ENCODE results near the gene TNFAIP6.
"Not testable (repeated sequence)": the region's sequence is repeated elsewhere in the genome, so short reads cannot be mapped to it uniquely, and the experiment has no call there.

Gene TNFAIP6

GRCh38 chr2:151417650-151418049, 60.3 kb downstream of the TNFAIP6 start:
- Histone ChIP-seq H3K4me3 (ENCODE audit: low read length, poor library complexity, severe bottlenecking) (no peak overlapping the region), H3K4me2 (ENCODE audit: low read depth, low read length, poor library complexity, severe bottlenecking) (no peak overlapping the region), H2AFZ (ENCODE audit: low read length) (no peak overlapping the region), H3K9ac (ENCODE audit: low read depth, low read length, poor library complexity, severe bottlenecking) (no peak overlapping the region), H4K20me1 (ENCODE audit: insufficient read depth, low read length, poor library complexity, severe bottlenecking) (peaks cover 61% of the 10 kb centered on the region), H3K9me2 (replicated peaks; ENCODE audit: low read depth, low read length) (no peaks in the 10 kb centered on the region), H3K27me3 (ENCODE audit: insufficient read depth, low read length, poor library complexity, severe bottlenecking) (no peaks in the 10 kb centered on the region), H3K9me3 (ENCODE audit: insufficient read depth, low read depth, low read length) (no peaks in the 10 kb centered on the region), H3F3A (ENCODE audit: low read depth) (no peaks in the 10 kb centered on the region), H3K36me3 (ENCODE audit: insufficient read depth, low read length) (peaks cover 71% of the 10 kb centered on the region), H3K4me1 (ENCODE audit: insufficient read depth, low read length, poor library complexity, severe bottlenecking) (peaks cover 19% of the 10 kb centered on the region), H3K79me2 (ENCODE audit: insufficient read depth, low read length) (peaks cover 85% of the 10 kb centered on the region)
- TF ChIP-seq CTCF (conservative IDR thresholded peaks at IDR 0.05; ENCODE audit: low read length) (no peak), EZH2phosphoT487 (IDR thresholded peaks at IDR 0.05; ENCODE audit: borderline replicate concordance) (no peak)

GRCh38 chr2:151421681-151422080, 64.3 kb downstream of the TNFAIP6 start:
- not testable (repeated sequence) for H3K4me3 ChIP-seq (ENCODE audit: low read length, poor library complexity, severe bottlenecking); H3F3A ChIP-seq (ENCODE audit: low read depth); H3K4me2 ChIP-seq (ENCODE audit: low read depth, low read length, poor library complexity, severe bottlenecking); H3K27me3 ChIP-seq (ENCODE audit: insufficient read depth, low read length, poor library complexity, severe bottlenecking); H3K9me2 ChIP-seq (replicated peaks; ENCODE audit: low read depth, low read length); H3K9me3 ChIP-seq (ENCODE audit: insufficient read depth, low read depth, low read length); H2AFZ ChIP-seq (ENCODE audit: low read length); H3K9ac ChIP-seq (ENCODE audit: low read depth, low read length, poor library complexity, severe bottlenecking)
- peaks cover 79% of the 10 kb centered on the region for H3K36me3 ChIP-seq (ENCODE audit: insufficient read depth, low read length)
- H3K4me1 ChIP-seq (ENCODE audit: insufficient read depth, low read length, poor library complexity, severe bottlenecking) = peaks cover 11% of the 10 kb centered on the region
- H4K20me1 ChIP-seq (ENCODE audit: insufficient read depth, low read length, poor library complexity, severe bottlenecking) = peaks cover 58% of the 10 kb centered on the region
- peaks cover 86% of the 10 kb centered on the region for H3K79me2 ChIP-seq (ENCODE audit: insufficient read depth, low read length)

GRCh38 chr2:151422917-151423439, 65.6 kb downstream of the TNFAIP6 start:
- Histone ChIP-seq H3K36me3 (ENCODE audit: insufficient read depth, low read length) (peaks cover 72% of the 10 kb centered on the region), H3K79me2 (ENCODE audit: insufficient read depth, low read length) (peaks cover 85% of the 10 kb centered on the region), H3K4me3 (ENCODE audit: low read length, poor library complexity, severe bottlenecking) (no peak overlapping the region), H3K4me1 (ENCODE audit: insufficient read depth, low read length, poor library complexity, severe bottlenecking) (peaks cover 8% of the 10 kb centered on the region), H3F3A (ENCODE audit: low read depth) (no peaks in the 10 kb centered on the region), H3K4me2 (ENCODE audit: low read depth, low read length, poor library complexity, severe bottlenecking) (no peak overlapping the region), H2AFZ (ENCODE audit: low read length) (no peak overlapping the region), H3K27me3 (ENCODE audit: insufficient read depth, low read length, poor library complexity, severe bottlenecking) (no peaks in the 10 kb centered on the region), H3K9me2 (replicated peaks; ENCODE audit: low read depth, low read length) (no peaks in the 10 kb centered on the region), H4K20me1 (ENCODE audit: insufficient read depth, low read length, poor library complexity, severe bottlenecking) (peaks cover 50% of the 10 kb centered on the region), H3K9ac (ENCODE audit: low read depth, low read length, poor library complexity, severe bottlenecking) (no peak overlapping the region), H3K9me3 (ENCODE audit: insufficient read depth, low read depth, low read length) (no peaks in the 10 kb centered on the region)
- TF ChIP-seq CTCF (conservative IDR thresholded peaks at IDR 0.05; ENCODE audit: low read length) (no peak), EZH2phosphoT487 (IDR thresholded peaks at IDR 0.05; ENCODE audit: borderline replicate concordance) (no peak)

- no peaks in the 10 kb centered on the region for H3K9me2 ChIP-seq (replicated peaks; ENCODE audit: low read depth, low read length)
- peaks cover 74% of the 10 kb centered on the region for H3K36me3 ChIP-seq (ENCODE audit: insufficient read depth, low read length)
- H4K20me1 ChIP-seq (ENCODE audit: insufficient read depth, low read length, poor library complexity, severe bottlenecking) = peaks cover 55% of the 10 kb centered on the region
- no peak overlapping the region for H3K4me3 ChIP-seq (ENCODE audit: low read length, poor library complexity, severe bottlenecking)
- H2AFZ ChIP-seq (ENCODE audit: low read length) = no peak overlapping the region
- H3K9ac ChIP-seq (ENCODE audit: low read depth, low read length, poor library complexity, severe bottlenecking) = no peak overlapping the region
- no peak overlapping the region for H3K4me2 ChIP-seq (ENCODE audit: low read depth, low read length, poor library complexity, severe bottlenecking)
- H3K79me2 ChIP-seq (ENCODE audit: insufficient read depth, low read length) = peaks cover 79% of the 10 kb centered on the region
- no peaks in the 10 kb centered on the region for H3K9me3 ChIP-seq (ENCODE audit: insufficient read depth, low read depth, low read length)
- no peaks in the 10 kb centered on the region for H3K27me3 ChIP-seq (ENCODE audit: insufficient read depth, low read length, poor library complexity, severe bottlenecking)
- peaks cover 8% of the 10 kb centered on the region for H3K4me1 ChIP-seq (ENCODE audit: insufficient read depth, low read length, poor library complexity, severe bottlenecking)
- H3F3A ChIP-seq (ENCODE audit: low read depth) = no peaks in the 10 kb centered on the region
- TF ChIP-seq CTCF (conservative IDR thresholded peaks at IDR 0.05; ENCODE audit: low read length) = no peak
- TF ChIP-seq EZH2phosphoT487 (IDR thresholded peaks at IDR 0.05; ENCODE audit: borderline replicate concordance) = no peak
Measured at GRCh38 chr2:151423760-151424159, 66.4 kb downstream of the TNFAIP6 start.

Measured in Loucy (cell line).